ENCODE data around the gene ALPG.
"Not testable (repeated sequence)": the region's sequence is repeated elsewhere in the genome, so short reads cannot be mapped to it uniquely, and the experiment has no call there.

ALPG gene

GRCh38 chr2:232367591-232368233 is 38.9 kb upstream of the ALPG start:
- Histone ChIP-seq H3K36me3 (ENCODE audit: control insufficient read depth in 2 of 2, insufficient read depth in 2 of 2, low read length in 2 of 2) (no peaks in the 10 kb centered on the region), H3K27me3 (ENCODE audit: control insufficient read depth in 1 of 2, insufficient read depth in 2 of 2, low read length in 2 of 2) (no peaks in the 10 kb centered on the region), H3K27ac (ENCODE audit: low read length) (no peak overlapping the region), H3K4me1 (ENCODE audit: control insufficient read depth, insufficient read depth, low read length) (no peaks in the 10 kb centered on the region), H3K9ac (ENCODE audit: low read length in 2 of 2) (no peak overlapping the region), H3K9me3 (ENCODE audit: control insufficient read depth in 2 of 2, low read length in 2 of 2) (no peaks in the 10 kb centered on the region), H3K4me3 (ENCODE audit: low read length in 2 of 2) (no peak overlapping the region)

GRCh38 chr2:232368311-232368731 is 38.3 kb upstream of the ALPG start:
- no peak overlapping the region for H3K27ac ChIP-seq (ENCODE audit: low read length)
- H3K9me3 ChIP-seq (ENCODE audit: control insufficient read depth in 2 of 2, low read length in 2 of 2), result no peaks in the 10 kb centered on the region
- no peak overlapping the region for H3K4me3 ChIP-seq (ENCODE audit: low read length in 2 of 2)
- no peak overlapping the region for H3K9ac ChIP-seq (ENCODE audit: low read length in 2 of 2)
- no peaks in the 10 kb centered on the region for H3K36me3 ChIP-seq (ENCODE audit: control insufficient read depth in 2 of 2, insufficient read depth in 2 of 2, low read length in 2 of 2)
- no peaks in the 10 kb centered on the region for H3K27me3 ChIP-seq (ENCODE audit: control insufficient read depth in 1 of 2, insufficient read depth in 2 of 2, low read length in 2 of 2)
- H3K4me1 ChIP-seq (ENCODE audit: control insufficient read depth, insufficient read depth, low read length), result no peaks in the 10 kb centered on the region

- H3K4me3 ChIP-seq (ENCODE audit: low read length in 2 of 2), result no peak overlapping the region
- H3K36me3 ChIP-seq (ENCODE audit: control insufficient read depth in 2 of 2, insufficient read depth in 2 of 2, low read length in 2 of 2), result no peaks in the 10 kb centered on the region
Measured at GRCh38 chr2:232369126-232369951, 37.3 kb upstream of the ALPG start.

GRCh38 chr2:232370007-232370406 is 36.6 kb upstream of the ALPG start:
- not testable (repeated sequence) for H3K4me1 ChIP-seq (ENCODE audit: control insufficient read depth, insufficient read depth, low read length); H3K9me3 ChIP-seq (ENCODE audit: control insufficient read depth in 2 of 2, low read length in 2 of 2); H3K27me3 ChIP-seq (ENCODE audit: control insufficient read depth in 1 of 2, insufficient read depth in 2 of 2, low read length in 2 of 2); H3K9ac ChIP-seq (ENCODE audit: low read length in 2 of 2); H3K36me3 ChIP-seq (ENCODE audit: control insufficient read depth in 2 of 2, insufficient read depth in 2 of 2, low read length in 2 of 2); H3K27ac ChIP-seq (ENCODE audit: low read length); H3K4me3 ChIP-seq (ENCODE audit: low read length in 2 of 2)

More at GRCh38 chr2:232369126-232369951, 37.3 kb upstream of the ALPG start:
- Histone ChIP-seq H3K27ac (ENCODE audit: low read length) (no peak overlapping the region), H3K4me1 (ENCODE audit: control insufficient read depth, insufficient read depth, low read length) (no peaks in the 10 kb centered on the region), H3K9ac (ENCODE audit: low read length in 2 of 2) (no peak overlapping the region), H3K27me3 (ENCODE audit: control insufficient read depth in 1 of 2, insufficient read depth in 2 of 2, low read length in 2 of 2) (no peaks in the 10 kb centered on the region), H3K9me3 (ENCODE audit: control insufficient read depth in 2 of 2, low read length in 2 of 2) (no peaks in the 10 kb centered on the region)

DNA sequence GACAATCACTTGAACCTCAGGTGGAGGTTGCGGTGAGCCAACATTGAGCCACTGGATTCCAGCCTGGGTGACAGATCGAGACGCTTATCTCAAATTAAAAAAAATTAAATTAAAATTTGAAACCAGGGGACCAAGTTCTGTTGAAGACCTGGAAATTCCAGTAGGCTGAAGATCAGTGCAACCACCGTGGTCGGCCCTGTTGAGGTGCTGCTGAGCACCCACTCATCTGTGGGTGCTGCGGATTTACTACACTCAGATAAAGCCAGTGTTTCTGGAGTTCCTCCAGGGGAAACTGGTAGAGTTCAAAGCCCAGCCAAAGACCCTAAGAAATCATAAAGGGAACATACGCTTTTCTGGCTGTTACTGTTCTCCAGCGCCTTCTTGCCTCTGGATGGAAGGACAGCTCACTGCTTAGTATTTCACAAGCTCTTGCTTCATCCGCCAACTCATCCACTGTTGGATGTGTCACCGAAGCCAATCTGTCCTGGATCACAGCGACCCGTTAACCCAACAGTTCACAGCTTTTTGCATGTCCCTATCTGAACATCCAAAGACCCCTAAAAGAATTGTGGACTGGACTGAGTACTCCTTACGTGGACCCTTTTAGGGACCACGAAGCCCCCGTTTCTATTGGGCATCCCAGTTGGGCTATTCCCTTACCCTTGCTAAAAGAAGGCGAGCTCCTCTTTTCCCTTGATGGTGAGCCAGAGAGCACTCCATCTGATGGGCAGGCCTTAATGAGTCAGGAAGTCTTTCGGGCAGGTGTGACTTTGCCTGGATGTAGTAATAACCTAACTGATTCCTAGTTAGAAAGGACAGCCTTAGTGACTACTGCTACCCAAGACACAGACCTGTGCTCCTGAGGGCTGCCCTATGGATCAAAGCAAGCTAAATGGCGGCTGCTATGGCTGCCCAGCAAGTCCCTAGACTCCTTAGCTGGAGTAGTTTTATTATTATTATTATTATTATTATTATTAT is 34.1 kb upstream of the ALPG start:
- no peak overlapping the region for H3K27ac ChIP-seq (ENCODE audit: low read length)
- H3K9me3 ChIP-seq (ENCODE audit: control insufficient read depth in 2 of 2, low read length in 2 of 2), result no peaks in the 10 kb centered on the region
- no peak overlapping the region for H3K9ac ChIP-seq (ENCODE audit: low read length in 2 of 2)
- H3K4me1 ChIP-seq (ENCODE audit: control insufficient read depth, insufficient read depth, low read length), result no peaks in the 10 kb centered on the region
- no peak overlapping the region for H3K4me3 ChIP-seq (ENCODE audit: low read length in 2 of 2)
- H3K36me3 ChIP-seq (ENCODE audit: control insufficient read depth in 2 of 2, insufficient read depth in 2 of 2, low read length in 2 of 2), result no peaks in the 10 kb centered on the region
- no peaks in the 10 kb centered on the region for H3K27me3 ChIP-seq (ENCODE audit: control insufficient read depth in 1 of 2, insufficient read depth in 2 of 2, low read length in 2 of 2)

- Histone ChIP-seq H3K9ac (ENCODE audit: low read length in 2 of 2) (no peak overlapping the region), H3K27me3 (ENCODE audit: control insufficient read depth in 1 of 2, insufficient read depth in 2 of 2, low read length in 2 of 2) (no peaks in the 10 kb centered on the region), H3K9me3 (ENCODE audit: control insufficient read depth in 2 of 2, low read length in 2 of 2) (no peaks in the 10 kb centered on the region), H3K4me3 (ENCODE audit: low read length in 2 of 2) (no peak overlapping the region), H3K4me1 (ENCODE audit: control insufficient read depth, insufficient read depth, low read length) (no peaks in the 10 kb centered on the region), H3K36me3 (ENCODE audit: control insufficient read depth in 2 of 2, insufficient read depth in 2 of 2, low read length in 2 of 2) (no peaks in the 10 kb centered on the region), H3K27ac (ENCODE audit: low read length) (no peak overlapping the region)
Measured at GRCh38 chr2:232374356-232374755, 32.3 kb upstream of the ALPG start.

- Histone ChIP-seq H3K9ac (ENCODE audit: low read length in 2 of 2) (no peak overlapping the region), H3K4me3 (ENCODE audit: low read length in 2 of 2) (no peak overlapping the region), H3K36me3 (ENCODE audit: control insufficient read depth in 2 of 2, insufficient read depth in 2 of 2, low read length in 2 of 2) (no peaks in the 10 kb centered on the region), H3K4me1 (ENCODE audit: control insufficient read depth, insufficient read depth, low read length) (no peaks in the 10 kb centered on the region), H3K9me3 (ENCODE audit: control insufficient read depth in 2 of 2, low read length in 2 of 2) (no peaks in the 10 kb centered on the region), H3K27me3 (ENCODE audit: control insufficient read depth in 1 of 2, insufficient read depth in 2 of 2, low read length in 2 of 2) (no peaks in the 10 kb centered on the region), H3K27ac (ENCODE audit: low read length) (no peak overlapping the region)
Measured at GRCh38 chr2:232375164-232375563, 31.5 kb upstream of the ALPG start.

- Histone ChIP-seq H3K36me3 (ENCODE audit: control insufficient read depth in 2 of 2, insufficient read depth in 2 of 2, low read length in 2 of 2) (no peaks in the 10 kb centered on the region), H3K9me3 (ENCODE audit: control insufficient read depth in 2 of 2, low read length in 2 of 2) (no peaks in the 10 kb centered on the region), H3K4me3 (ENCODE audit: low read length in 2 of 2) (no peak overlapping the region), H3K4me1 (ENCODE audit: control insufficient read depth, insufficient read depth, low read length) (no peaks in the 10 kb centered on the region), H3K27me3 (ENCODE audit: control insufficient read depth in 1 of 2, insufficient read depth in 2 of 2, low read length in 2 of 2) (no peaks in the 10 kb centered on the region), H3K9ac (ENCODE audit: low read length in 2 of 2) (no peak overlapping the region), H3K27ac (ENCODE audit: low read length) (no peak overlapping the region)
Measured at GRCh38 chr2:232376260-232376659, 30.4 kb upstream of the ALPG start.

GRCh38 chr2:232376713-232377112 is 29.9 kb upstream of the ALPG start:
- no peaks in the 10 kb centered on the region for H3K36me3 ChIP-seq (ENCODE audit: control insufficient read depth in 2 of 2, insufficient read depth in 2 of 2, low read length in 2 of 2)
- H3K4me1 ChIP-seq (ENCODE audit: control insufficient read depth, insufficient read depth, low read length), result no peaks in the 10 kb centered on the region
- H3K27me3 ChIP-seq (ENCODE audit: control insufficient read depth in 1 of 2, insufficient read depth in 2 of 2, low read length in 2 of 2), result peaks cover 0 to 2% of the 10 kb centered on the region in 2 donors
- no peak overlapping the region for H3K4me3 ChIP-seq (ENCODE audit: low read length in 2 of 2)
- H3K9me3 ChIP-seq (ENCODE audit: control insufficient read depth in 2 of 2, low read length in 2 of 2), result no peaks in the 10 kb centered on the region
- no peak overlapping the region for H3K27ac ChIP-seq (ENCODE audit: low read length)
- H3K9ac ChIP-seq (ENCODE audit: low read length in 2 of 2), result no peak overlapping the region

GRCh38 chr2:232377319-232377718 is 29.3 kb upstream of the ALPG start:
- Histone ChIP-seq H3K27ac (ENCODE audit: low read length) (no peak overlapping the region), H3K36me3 (ENCODE audit: control insufficient read depth in 2 of 2, insufficient read depth in 2 of 2, low read length in 2 of 2) (no peaks in the 10 kb centered on the region), H3K9ac (ENCODE audit: low read length in 2 of 2) (no peak overlapping the region), H3K4me1 (ENCODE audit: control insufficient read depth, insufficient read depth, low read length) (no peaks in the 10 kb centered on the region), H3K9me3 (ENCODE audit: control insufficient read depth in 2 of 2, low read length in 2 of 2) (no peaks in the 10 kb centered on the region), H3K27me3 (ENCODE audit: control insufficient read depth in 1 of 2, insufficient read depth in 2 of 2, low read length in 2 of 2) (peaks cover 4 to 8% of the 10 kb centered on the region in 2 donors), H3K4me3 (ENCODE audit: low read length in 2 of 2) (no peak overlapping the region)

All from stomach smooth muscle (tissue), 2 donors.